GM23248 (cell line): ENCODE data around the gene CCT4.

Experiments used
- EZH2 ChIP-seq: fragments of 200-600 bp; sonication (generic); IDR thresholded peaks from 2 replicates; pipeline ENCODE4 v1.6.1; 2018; ENCODE audit warnings: antibody characterized with exemption, mild to moderate bottlenecking; ENCODE audit not compliant: insufficient read depth, poor library complexity, severe bottlenecking
- EZH2phosphoT487 ChIP-seq: fragments of 200-600 bp; sonication (generic); IDR thresholded peaks from 2 replicates; pipeline ENCODE4 v1.6.1; 2018; ENCODE audit warnings: antibody characterized with exemption, moderate library complexity, mild to moderate bottlenecking, low read depth; ENCODE audit not compliant: insufficient read depth

GRCh38 chr2:61822255-61822654 is 66.2 kb downstream of the CCT4 start:
- TF ChIP-seq EZH2, result no peak
- no peak for TF ChIP-seq EZH2phosphoT487
